Subcutaneous abdominal adipose tissue (tissue), 5 donors: ENCODE measurements around the gene RAP1GAP2.

Source experiments
- H3K27ac ChIP-seq: one replicate; pipeline ENCODE4 v1.7.0; 2013; ENCODE audit warnings: low read depth, mild to moderate bottlenecking, inconsistent platforms, low read length, moderate library complexity
- H3K27me3 ChIP-seq, 5 donors: one replicate each; pipeline ENCODE4 v1.7.0; 2013; ENCODE audit warnings: low read length in 5 of 5, inconsistent platforms in 1 of 5; ENCODE audit not compliant: control insufficient read depth in 5 of 5, insufficient read depth in 4 of 5
- H3K36me3 ChIP-seq, 5 donors: one replicate each; pipeline ENCODE4 v1.7.0; 2013; ENCODE audit warnings: low read length in 5 of 5; ENCODE audit not compliant: control insufficient read depth in 5 of 5, insufficient read depth in 5 of 5
- H3K4me1 ChIP-seq, 5 donors: one replicate each; pipeline ENCODE4 v1.7.0; 2013; ENCODE audit warnings: low read length in 5 of 5, mild to moderate bottlenecking in 3 of 5, moderate library complexity in 1 of 5; ENCODE audit not compliant: control insufficient read depth in 5 of 5, insufficient read depth in 5 of 5
- H3K4me3 ChIP-seq, 5 donors: one replicate each; pipeline ENCODE4 v1.7.0; 2013; ENCODE audit warnings: low read length in 5 of 5, low read depth in 1 of 5
- H3K9ac ChIP-seq, 5 donors: one replicate each; pipeline ENCODE4 v1.7.0; 2013; ENCODE audit warnings: low read length in 5 of 5, mild to moderate bottlenecking in 4 of 5, moderate library complexity in 3 of 5
- H3K9me3 ChIP-seq, 5 donors: one replicate each; pipeline ENCODE4 v1.7.0; 2013; ENCODE audit warnings: low read length in 5 of 5; ENCODE audit not compliant: control insufficient read depth in 5 of 5
- donor health status: healthy.
- donor health status: healthy.
- donor health status: healthy.
- donor health status: healthy.
- donor health status: healthy.

RAP1GAP2 gene

DNA sequence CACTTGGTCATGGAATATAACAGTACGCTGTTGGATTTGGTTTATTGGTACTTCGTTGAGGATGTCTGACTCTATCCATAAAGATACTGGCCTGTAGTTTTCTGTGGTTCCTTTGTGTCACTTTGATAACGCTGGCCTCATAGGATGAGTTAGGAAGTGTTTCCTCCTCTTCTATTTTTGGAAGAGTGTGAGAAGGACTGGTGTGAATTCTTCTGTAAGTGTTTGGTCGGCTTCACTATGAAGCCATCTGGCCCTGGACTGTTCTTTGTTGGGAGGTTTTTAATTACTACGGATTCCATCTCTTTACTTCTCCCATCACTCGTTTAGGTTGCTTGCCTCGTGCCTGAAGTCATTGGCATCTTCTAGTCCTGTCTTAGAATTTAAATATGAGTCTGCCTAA is 149.9 kb downstream of the RAP1GAP2 start:
- Histone ChIP-seq H3K9me3 (no peaks in the 10 kb centered on the region), H3K4me1 (no peaks in the 10 kb centered on the region), H3K36me3 (no peaks in the 10 kb centered on the region), H3K27ac (no peak overlapping the region), H3K27me3 (peaks cover 0 to 2% (median 0%) of the 10 kb centered on the region in 5 donors), H3K4me3 (no peak overlapping the region), H3K9ac (no peak overlapping the region)

- no peak overlapping the region for H3K9ac ChIP-seq
- H3K4me3 ChIP-seq: no peak overlapping the region
- H3K36me3 ChIP-seq: no peaks in the 10 kb centered on the region
- no peaks in the 10 kb centered on the region for H3K4me1 ChIP-seq
- peaks cover 0 to 2% (median 0%) of the 10 kb centered on the region in 5 donors for H3K27me3 ChIP-seq
- H3K9me3 ChIP-seq: no peaks in the 10 kb centered on the region
- H3K27ac ChIP-seq: no peak overlapping the region
Observed at GRCh38 chr17:2947588-2947950, 151.3 kb downstream of the RAP1GAP2 start.

DNA sequence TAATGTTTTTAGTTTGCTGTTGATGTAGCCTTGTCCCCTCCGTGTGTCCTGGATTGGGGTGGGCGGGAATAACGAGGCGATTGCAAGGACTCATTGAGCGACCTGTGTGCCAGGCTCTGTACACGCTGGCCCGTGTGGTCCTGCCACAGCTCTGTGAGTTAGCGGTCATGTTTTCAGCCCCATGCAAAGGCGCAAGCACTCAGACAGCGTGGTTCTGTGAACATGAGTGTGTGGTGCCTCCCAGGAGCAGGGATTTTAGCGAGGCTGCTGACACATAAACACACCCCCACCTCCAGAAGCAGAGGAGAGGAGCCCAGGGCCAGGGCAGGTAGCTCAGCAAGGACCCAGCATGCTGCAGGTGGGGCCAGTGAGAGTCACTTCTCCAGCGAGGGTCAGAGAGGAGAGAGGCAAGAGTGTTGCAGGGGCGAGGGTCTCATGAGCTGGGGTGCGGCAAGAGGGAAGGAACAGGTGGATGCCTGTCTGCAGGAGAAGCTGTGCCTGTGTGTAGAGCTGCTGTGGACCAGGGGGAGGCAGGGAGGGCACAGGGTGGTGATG is 151.8 kb downstream of the RAP1GAP2 start:
- Histone ChIP-seq H3K9me3 (no peaks in the 10 kb centered on the region), H3K4me3 (no peak overlapping the region), H3K4me1 (no peaks in the 10 kb centered on the region), H3K27me3 (peaks cover 0 to 2% (median 0%) of the 10 kb centered on the region in 5 donors), H3K36me3 (no peaks in the 10 kb centered on the region), H3K27ac (no peak overlapping the region), H3K9ac (no peak overlapping the region)

DNA sequence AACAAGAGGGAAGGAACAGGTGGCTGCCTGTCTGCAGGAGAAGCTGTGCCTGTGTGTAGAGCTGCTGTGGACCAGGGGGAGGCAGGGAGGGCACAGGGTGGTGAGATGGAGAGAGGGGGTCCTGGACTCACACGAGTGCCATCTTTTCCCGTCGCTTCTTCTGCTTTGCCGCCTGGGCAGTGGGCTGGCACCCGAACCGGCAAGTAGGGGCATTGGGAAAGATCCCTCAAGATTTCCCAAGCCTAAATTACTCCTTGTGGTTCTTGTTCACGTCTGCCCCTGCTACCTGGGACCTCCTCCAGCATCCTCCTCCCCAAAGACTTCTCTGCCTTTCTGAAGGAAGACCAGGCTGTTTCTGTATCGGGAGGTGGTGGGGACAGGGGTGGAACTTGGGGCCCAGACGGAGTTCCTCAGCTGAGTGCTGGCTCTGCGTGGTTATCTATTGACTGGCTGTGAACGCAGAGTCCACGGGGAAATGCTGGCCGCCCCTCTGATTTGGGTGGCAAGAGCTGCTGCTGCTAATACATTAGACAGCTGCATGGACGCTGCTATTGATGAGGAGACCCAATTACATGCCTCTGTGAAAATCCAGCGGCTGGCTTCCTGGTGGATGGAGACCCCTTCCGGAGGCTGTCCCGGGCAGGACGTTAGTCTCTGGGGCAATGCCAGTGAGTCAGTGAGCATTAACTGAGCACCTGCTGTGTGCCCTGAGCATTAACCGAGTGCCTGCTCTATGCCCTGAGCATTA is 152.7 kb downstream of the RAP1GAP2 start:
- Histone ChIP-seq H3K36me3 (no peaks in the 10 kb centered on the region), H3K4me3 (no peak overlapping the region), H3K27me3 (peaks cover 0 to 2% (median 0%) of the 10 kb centered on the region in 5 donors), H3K4me1 (no peaks in the 10 kb centered on the region), H3K9ac (no peak overlapping the region), H3K27ac (no peak overlapping the region), H3K9me3 (no peaks in the 10 kb centered on the region)

GRCh38 chr17:2949469-2950044 is 153.3 kb downstream of the RAP1GAP2 start:
- no peak overlapping the region for H3K27ac ChIP-seq
- H3K27me3 ChIP-seq: peaks cover 0 to 2% (median 0%) of the 10 kb centered on the region in 5 donors
- H3K9ac ChIP-seq: no peak overlapping the region

DNA sequence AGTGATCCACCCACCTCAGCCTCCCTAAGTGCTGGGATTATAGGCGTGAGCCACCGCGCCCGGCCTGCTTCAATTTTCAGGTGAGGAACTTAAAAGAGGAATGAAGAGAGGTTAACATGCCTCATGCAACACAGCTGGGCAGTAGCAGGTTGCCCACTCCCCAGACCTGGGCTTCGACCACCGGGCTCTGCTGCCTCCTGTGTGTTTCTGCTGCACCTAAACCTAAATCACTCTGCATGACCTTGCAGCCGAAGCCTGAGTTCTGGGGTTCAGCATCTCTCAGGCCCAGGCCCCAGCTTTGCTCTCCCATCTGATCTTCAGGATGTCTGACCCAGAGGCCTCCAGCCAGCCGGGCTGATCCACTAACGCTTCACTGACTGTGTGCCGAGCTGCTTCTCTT is 154.6 kb downstream of the RAP1GAP2 start:
- Histone ChIP-seq H3K9me3 (no peaks in the 10 kb centered on the region), H3K9ac (no peak overlapping the region), H3K36me3 (no peaks in the 10 kb centered on the region), H3K4me3 (no peak overlapping the region), H3K27me3 (peaks cover 0 to 2% (median 0%) of the 10 kb centered on the region in 5 donors), H3K4me1 (no peaks in the 10 kb centered on the region), H3K27ac (no peak overlapping the region)

More at GRCh38 chr17:2949469-2950044, 153.3 kb downstream of the RAP1GAP2 start:
- Histone ChIP-seq H3K36me3 (no peaks in the 10 kb centered on the region), H3K4me1 (no peaks in the 10 kb centered on the region), H3K4me3 (no peak overlapping the region), H3K9me3 (no peaks in the 10 kb centered on the region)

- Histone ChIP-seq H3K27ac (no peak overlapping the region), H3K4me3 (no peak overlapping the region), H3K9me3 (no peaks in the 10 kb centered on the region), H3K36me3 (no peaks in the 10 kb centered on the region), H3K27me3 (peaks cover 0 to 2% (median 0%) of the 10 kb centered on the region in 5 donors), H3K4me1 (peaks cover 0 to 3% (median 0%) of the 10 kb centered on the region in 5 donors), H3K9ac (no peak overlapping the region)
Observed at GRCh38 chr17:2952174-2952845, 156.1 kb downstream of the RAP1GAP2 start.

GRCh38 chr17:2954898-2955445 is 158.7 kb downstream of the RAP1GAP2 start:
- no peak overlapping the region for H3K4me3 ChIP-seq
- peaks cover 0 to 3% (median 0%) of the 10 kb centered on the region in 5 donors for H3K27me3 ChIP-seq
- no peak overlapping the region for H3K27ac ChIP-seq
- no peaks in the 10 kb centered on the region for H3K9me3 ChIP-seq
- peaks cover 0 to 3% (median 0%) of the 10 kb centered on the region in 5 donors for H3K4me1 ChIP-seq
- no peaks in the 10 kb centered on the region for H3K36me3 ChIP-seq
- H3K9ac ChIP-seq: no peak overlapping the region

GRCh38 chr17:2955931-2956582 is 159.8 kb downstream of the RAP1GAP2 start:
- Histone ChIP-seq H3K9me3 (no peaks in the 10 kb centered on the region), H3K4me1 (peaks cover 0 to 3% (median 0%) of the 10 kb centered on the region in 5 donors), H3K27ac (no peak overlapping the region), H3K36me3 (no peaks in the 10 kb centered on the region), H3K9ac (no peak overlapping the region), H3K27me3 (peaks cover 0 to 4% (median 0%) of the 10 kb centered on the region in 5 donors), H3K4me3 (no peak overlapping the region)
